IMR-90 (cell line): ENCODE measurements around the gene ADCY5. TPM values are rescaled to one million over a fixed set of nuclear protein-coding genes. Genes with fewer than 3 reads are reported as not detected.

Source experiments
- ATAC-seq: fragments of 200-7000 bp; cut with Tn5 transposase; 2 replicates; pipeline ENCODE4 v1.9.1; 2020; ENCODE audit warnings: low read depth, mild to moderate bottlenecking, moderate library complexity
- BruUV-seq: library from RNA; stranded (reverse); fragments of 400-500 nt; replicated peaks from 2 replicates; lab custom pipeline; 2021; lab: Mats Ljungman, UMichigan
- CTCF ChIA-PET: fragments of 300-600 bp; formaldehyde crosslinking; extraction: SDS; loops from one replicate; lab custom pipeline; 2021; ENCODE audit warnings: antibody characterized with exemption; lab: Yijun Ruan, JAX
- POLR2A ChIA-PET: fragments of 300-600 bp; sonication (Branson Sonifier 250); formaldehyde crosslinking; loops from one replicate; lab custom pipeline; 2022; ENCODE audit warnings: antibody characterized with exemption; ENCODE audit not compliant: unreplicated experiment; lab: Charles Lee
- DNase-seq: peaks from one replicate; pipeline ENCODE4 v3.0.0; 2013
- H2AFZ ChIP-seq: replicated peaks from 2 replicates; pipeline ENCODE3; 2013; ENCODE audit warnings: low read length, mild to moderate bottlenecking; ENCODE audit not compliant: poor library complexity
- H2AK5ac ChIP-seq: 2 replicates; pipeline ENCODE4 v1.6.1; 2013; ENCODE audit warnings: low read depth, low read length, inconsistent platforms
- H2AK9ac ChIP-seq: replicated peaks from 2 replicates; pipeline ENCODE3; 2013; ENCODE audit warnings: mild to moderate bottlenecking, low read depth, low read length, moderate library complexity; ENCODE audit not compliant: poor library complexity
- H2BK120ac ChIP-seq: 2 replicates; pipeline ENCODE4 v1.6.1; 2013; ENCODE audit warnings: low read depth, low read length, inconsistent platforms
- H2BK15ac ChIP-seq: 3 replicates; pipeline ENCODE4 v1.6.1; 2013; ENCODE audit warnings: low read depth, low read length, inconsistent platforms
- H2BK20ac ChIP-seq: 2 replicates; pipeline ENCODE4 v1.6.1; 2013; ENCODE audit warnings: low read depth, mild to moderate bottlenecking, inconsistent platforms, low read length, moderate library complexity
- H2BK5ac ChIP-seq: 2 replicates; pipeline ENCODE4 v1.6.1; 2013; ENCODE audit warnings: mild to moderate bottlenecking, low read depth, low read length, inconsistent platforms; ENCODE audit not compliant: poor library complexity, severe bottlenecking
- H3K14ac ChIP-seq: replicated peaks from 2 replicates; pipeline ENCODE4 v1.6.1; 2013; ENCODE audit warnings: low read depth, low read length, inconsistent platforms
- H3K18ac ChIP-seq: 2 replicates; pipeline ENCODE4 v1.6.1; 2013; ENCODE audit warnings: low read depth, low read length, control low read depth
- H3K23ac ChIP-seq: 2 replicates; pipeline ENCODE4 v1.6.1; 2013; ENCODE audit warnings: low read depth, low read length, inconsistent platforms
- H3K27ac ChIP-seq: 2 replicates; pipeline ENCODE4 v1.5.1; 2013; ENCODE audit warnings: mild to moderate bottlenecking, control low read depth, low read length; ENCODE audit not compliant: insufficient read depth
- H3K27me3 ChIP-seq: 2 replicates; pipeline ENCODE4 v1.6.1; 2013; ENCODE audit warnings: low read length; ENCODE audit not compliant: control insufficient read depth, insufficient read depth
- H3K36me3 ChIP-seq: 2 replicates; pipeline ENCODE4 v1.6.1; 2013; ENCODE audit warnings: low read length, mixed read lengths; ENCODE audit not compliant: control insufficient read depth, insufficient read depth
- H3K4ac ChIP-seq: 2 replicates; pipeline ENCODE4 v1.6.1; 2013; ENCODE audit warnings: low read depth, low read length, inconsistent platforms
- H3K4me1 ChIP-seq: 2 replicates; pipeline ENCODE4 v1.6.1; 2013; ENCODE audit warnings: low read length, mixed read lengths; ENCODE audit not compliant: control insufficient read depth, insufficient read depth
- H3K4me2 ChIP-seq: 2 replicates; pipeline ENCODE4 v1.6.1; 2013; ENCODE audit warnings: low read depth, mild to moderate bottlenecking, control low read depth, low read length, moderate library complexity
- H3K4me3 ChIP-seq: 2 replicates; pipeline ENCODE4 v1.5.1; 2013; ENCODE audit warnings: low read depth, mild to moderate bottlenecking, control low read depth, low read length, moderate library complexity; ENCODE audit not compliant: insufficient read depth
- H3K56ac ChIP-seq: 2 replicates; pipeline ENCODE4 v1.6.1; 2013; ENCODE audit warnings: low read length, inconsistent platforms; ENCODE audit not compliant: insufficient read depth; ENCODE audit errors: extremely low read depth
- H3K79me1 ChIP-seq, 2 experiments: 2 replicates each; pipeline ENCODE4 v1.6.1; 2013; ENCODE audit warnings: low read length in 2 of 2, inconsistent platforms in 1 of 2, low read depth in 1 of 2
- H3K9ac ChIP-seq: 2 replicates; pipeline ENCODE4 v1.6.1; 2013; ENCODE audit warnings: low read depth, low read length, control low read depth
- H3K9me1 ChIP-seq: 2 replicates; pipeline ENCODE4 v1.6.1; 2013; ENCODE audit warnings: low read length, inconsistent platforms; ENCODE audit not compliant: insufficient read depth
- H3K9me3 ChIP-seq: 2 replicates; pipeline ENCODE4 v1.6.1; 2013; ENCODE audit warnings: low read length; ENCODE audit not compliant: control insufficient read depth, insufficient read depth
- H4K20me1 ChIP-seq: 2 replicates; pipeline ENCODE4 v1.6.1; 2013; ENCODE audit warnings: low read length, inconsistent platforms; ENCODE audit not compliant: insufficient read depth
- H4K5ac ChIP-seq: 2 replicates; pipeline ENCODE4 v1.6.1; 2013; ENCODE audit warnings: mild to moderate bottlenecking, low read depth, low read length, control low read depth
- H4K8ac ChIP-seq, 2 experiments: 2 replicates each; pipeline ENCODE4 v1.6.1; 2013; ENCODE audit warnings: low read depth in 2 of 2, low read length in 2 of 2, control low read depth in 1 of 2, inconsistent platforms in 1 of 2
- H4K91ac ChIP-seq: 2 replicates; pipeline ENCODE4 v1.6.1; 2013; ENCODE audit warnings: low read depth, low read length, inconsistent platforms; ENCODE audit not compliant: insufficient read depth
- BHLHE40 ChIP-seq: fragments of 150-350 bp; IDR thresholded peaks from 2 replicates; pipeline ENCODE4 v1.6.1; 2016; ENCODE audit warnings: mild to moderate bottlenecking, low read depth, low read length
- POLR2A ChIP-seq: IDR thresholded peaks from 2 replicates; pipeline ENCODE4 v1.6.1; 2012; ENCODE audit warnings: mild to moderate bottlenecking, low read depth, low read length
- RAD21 ChIP-seq: IDR thresholded peaks from 2 replicates; pipeline ENCODE4 v1.6.1; 2012; ENCODE audit warnings: low read length, improper control_type of control experiment
- RFX5 ChIP-seq: IDR thresholded peaks from 2 replicates; pipeline ENCODE4 v1.8.0; 2012; ENCODE audit warnings: low read depth, mild to moderate bottlenecking, low read length, moderate library complexity
- WGBS, 2 experiments: methylation state at CpG; one replicate each; pipeline versions ENCODE4 v1.1.5 to v1.1.7; 2013; ENCODE audit warnings: missing lambda C conversion rate in 2 of 2; ENCODE audit not compliant: insufficient read length in 1 of 2; ENCODE audit errors: extremely low coverage in 2 of 2; 5-methylcytosine and 5-hydroxymethylcytosine counted together
- dilution Hi-C: fragments of 300-500 bp; cut with HindIII; formaldehyde crosslinking; loops from one replicate; pipeline ENCODE4 v1.14.3; 2018; ENCODE audit warnings: low sequenced_read_pairs; ENCODE audit not compliant: unreplicated experiment
- in situ Hi-C: fragments of 300-500 bp; cut with MboI; formaldehyde crosslinking; loops from 3 replicates; pipeline ENCODE4 v1.14.3; 2019; ENCODE audit warnings: low sequenced_read_pairs, inconsistent platforms, mixed read lengths
- intact Hi-C: fragments of 100-400 bp; cut with micrococcal nuclease; formaldehyde crosslinking; loops from 2 replicates; pipeline ENCODE4 v1.10.0; 2022
- polyA plus RNA-seq, 3 experiments: library from polyadenylated mRNA; depleted of rRNA; stranded (reverse); fragments of >200 nt; gene quantifications; 2 replicates each; pipeline ENCODE4 v1.2.3, GENCODE V29; 2012; ENCODE audit warnings: low replicate concordance in 1 of 3
- total RNA-seq: library from RNA; depleted of rRNA; stranded (reverse); fragments of >200 nt; gene quantifications from 2 replicates; pipeline ENCODE4 v1.2.3, GENCODE V29; 2012

The ADCY5 gene
- total and polyA plus RNA-seq, 2 of the 4 experiments (the other 2 are of a cell fraction) = 0.14 to 0.18 TPM

GRCh38 chr3:123337226-123337625, 111.7 kb downstream of the ADCY5 start:
- Histone ChIP-seq H2BK120ac (no peak overlapping the region), H3K36me3 (no peaks in the 10 kb centered on the region), H3K79me1 (no peaks in the 10 kb centered on the region), H3K27ac (no peak overlapping the region), H2BK15ac (no peak overlapping the region), H3K14ac (no peak overlapping the region), H2BK20ac (no peak overlapping the region), H2AK9ac (no peak overlapping the region), H3K9me3 (peaks cover 5% of the 10 kb centered on the region; the same call in 1 of the 2 replicates), H3K23ac (no peak overlapping the region), H4K91ac (no peak overlapping the region), H3K56ac (no peak overlapping the region), H4K8ac (no peak overlapping the region), H3K4me3 (no peak overlapping the region), H2BK5ac (no peak overlapping the region), H3K4me2 (no peak overlapping the region), H3K4ac (no peak overlapping the region), H3K27me3 (peaks cover 40% of the 10 kb centered on the region; the same call in 1 of the 2 replicates), H3K18ac (no peak overlapping the region), H2AFZ (no peak overlapping the region), H3K9ac (no peak overlapping the region), H2AK5ac (no peak overlapping the region), H3K9me1 (no peaks in the 10 kb centered on the region), H4K5ac (no peak overlapping the region), H4K20me1 (no peaks in the 10 kb centered on the region), H3K4me1 (no peaks in the 10 kb centered on the region)
- WGBS, 2 experiments = 77% methylated on average over 4 of the region's 11 CpGs; no CpG with 5 or more reads in 1 of the 2 experiments
- no TSS peak for BruUV-seq
- DNase-seq = no peak
- in situ Hi-C loops (no loop called here), intact Hi-C loops (no loop called here), dilution Hi-C loops (no loop called here)
- TF ChIP-seq RAD21 = no peak
- no peak for TF ChIP-seq BHLHE40
- TF ChIP-seq POLR2A = no peak
- TF ChIP-seq RFX5 = no peak
- CTCF ChIA-PET = no interaction called here
- no peak for ATAC-seq
- POLR2A ChIA-PET = no interaction called here
